Liver (tissue), 9 donors: ENCODE measurements around the gene C11orf21. TPM values are rescaled to one million over a fixed set of nuclear protein-coding genes. Genes with fewer than 3 reads are reported as not detected.

ENCODE experiments used
- DNase-seq: peaks from one replicate; pipeline ENCODE4 v3.0.0-alpha.2; 2017; ENCODE audit warnings: low spot score
- H3K27ac ChIP-seq, 2 donors: one replicate each; pipeline ENCODE4 v1.7.0; 2013; ENCODE audit warnings: inconsistent platforms in 2 of 2, low read length in 2 of 2, control low read depth in 1 of 2, low read depth in 1 of 2, mild to moderate bottlenecking in 1 of 2
- H3K27me3 ChIP-seq, 4 donors: one replicate each; pipeline versions ENCODE4 v1.6.1 to v1.7.0; 2013; ENCODE audit warnings: low read length in 3 of 4, inconsistent platforms in 1 of 4, mild to moderate bottlenecking in 1 of 4, moderate library complexity in 1 of 4; ENCODE audit not compliant: control insufficient read depth in 4 of 4, insufficient read depth in 4 of 4
- H3K36me3 ChIP-seq, 4 donors: one replicate each; pipeline versions ENCODE4 v1.6.1 to v1.7.0; 2013; ENCODE audit warnings: low read length in 3 of 4, mild to moderate bottlenecking in 3 of 4, low read depth in 1 of 4, moderate library complexity in 1 of 4; ENCODE audit not compliant: control insufficient read depth in 4 of 4, insufficient read depth in 3 of 4
- H3K4me1 ChIP-seq, 4 donors: one replicate each; pipeline versions ENCODE4 v1.6.1 to v1.7.0; 2013; ENCODE audit warnings: low read length in 3 of 4, mild to moderate bottlenecking in 3 of 4, moderate library complexity in 1 of 4; ENCODE audit not compliant: control insufficient read depth in 4 of 4, insufficient read depth in 4 of 4
- H3K4me3 ChIP-seq, 3 donors: one replicate each; pipeline versions ENCODE4 v1.6.1 to v1.7.0; 2013; ENCODE audit warnings: low read length in 3 of 3, control low read depth in 1 of 3, low read depth in 1 of 3, mild to moderate bottlenecking in 1 of 3
- H3K9ac ChIP-seq, 2 donors: one replicate each; pipeline ENCODE4 v1.7.0; 2013; ENCODE audit warnings: low read length in 2 of 2, mild to moderate bottlenecking in 2 of 2, moderate library complexity in 2 of 2, control low read depth in 1 of 2, low read depth in 1 of 2
- H3K9me3 ChIP-seq, 4 donors: one replicate each; pipeline versions ENCODE4 v1.6.1 to v1.7.0; 2013; ENCODE audit warnings: low read length in 3 of 4; ENCODE audit not compliant: control insufficient read depth in 4 of 4
- EGR1 ChIP-seq, 2 donors: IDR thresholded peaks; 2 replicates each; pipeline ENCODE4 v1.6.1; 2016 to 2018; ENCODE audit warnings: antibody characterized with exemption in 2 of 2, low read depth in 2 of 2
- FOXA1 ChIP-seq: IDR thresholded peaks from 2 replicates; pipeline ENCODE4 v1.6.1; 2016; ENCODE audit warnings: antibody characterized with exemption
- FOXA2 ChIP-seq: IDR thresholded peaks from 2 replicates; pipeline ENCODE4 v1.6.1; 2016; ENCODE audit warnings: antibody characterized with exemption
- GABPA ChIP-seq, 2 donors: IDR thresholded peaks in 1 of 2; conservative IDR thresholded peaks in 1 of 2; 2 replicates each; pipeline ENCODE4 v1.6.1; 2016; ENCODE audit warnings: antibody characterized with exemption in 2 of 2, mild to moderate bottlenecking in 1 of 2, moderate library complexity in 1 of 2
- HNF4A ChIP-seq, 2 donors: conservative IDR thresholded peaks; 2 replicates each; pipeline ENCODE4 v1.6.1; 2016; ENCODE audit warnings: antibody characterized with exemption in 2 of 2, mild to moderate bottlenecking in 2 of 2
- HNF4G ChIP-seq: IDR thresholded peaks from 2 replicates; pipeline ENCODE4 v1.6.1; 2016; ENCODE audit warnings: antibody characterized with exemption
- JUND ChIP-seq, 2 donors: IDR thresholded peaks; 2 replicates each; pipeline ENCODE4 v1.6.1; 2016; ENCODE audit warnings: antibody characterized with exemption in 2 of 2
- NR2F2 ChIP-seq: IDR thresholded peaks from 2 replicates; pipeline ENCODE4 v1.6.1; 2016; ENCODE audit warnings: antibody characterized with exemption
- RAD21 ChIP-seq, 2 donors: IDR thresholded peaks; 2 replicates each; pipeline ENCODE4 v1.6.1; 2016; ENCODE audit warnings: antibody characterized with exemption in 2 of 2, mild to moderate bottlenecking in 2 of 2
- RXRA ChIP-seq, 2 donors: IDR thresholded peaks; 2 replicates each; pipeline ENCODE4 v1.6.1; 2017 to 2018; ENCODE audit warnings: antibody characterized with exemption in 2 of 2, mild to moderate bottlenecking in 1 of 2
- SP1 ChIP-seq: IDR thresholded peaks from 2 replicates; pipeline ENCODE4 v1.6.1; 2018; ENCODE audit warnings: antibody characterized with exemption, mild to moderate bottlenecking
- TAF1 ChIP-seq: conservative IDR thresholded peaks from 2 replicates; pipeline ENCODE4 v1.6.1; 2016; ENCODE audit warnings: antibody characterized with exemption, mild to moderate bottlenecking
- YY1 ChIP-seq: IDR thresholded peaks from 2 replicates; pipeline ENCODE4 v1.6.1; 2016; ENCODE audit warnings: antibody characterized with exemption, mild to moderate bottlenecking
- WGBS: extraction: QIAGEN DNeasy Blood & Tissue Kit; methylation state at CpG from one replicate; pipeline ENCODE4 v1.1.7; 2013; 5-methylcytosine and 5-hydroxymethylcytosine counted together
- polyA plus RNA-seq, 2 donors: library from polyadenylated mRNA; stranded (reverse) in 1 of 2; unstranded in 1 of 2; fragments of 200-250 nt in 1 of 2; fragments of >200 nt in 1 of 2; fragmentation: Nextera tagmentation in 1 of 2; extraction: Ambion mirVana in 1 of 2; gene quantifications; one replicate each; pipeline versions ENCODE4 v1.2.1 to v1.2.3, GENCODE V29; 2013 to 2015
- total RNA-seq, 2 donors: library from RNA; depleted of rRNA; stranded (reverse); fragments of >200 nt; gene quantifications; one replicate each; pipeline ENCODE4 v1.2.3, GENCODE V29; 2014
- TF ChIP-seq, protein P1 (sequence below): IDR thresholded peaks from 2 replicates; pipeline ENCODE4 v1.6.1; 2016; ENCODE audit warnings: antibody characterized with exemption
- TF ChIP-seq, protein P2 (sequence below): fragments of 150-350 bp; IDR thresholded peaks from 2 replicates; pipeline ENCODE4 v1.5.1; 2017; ENCODE audit warnings: improper control_type of control experiment, low read depth, low read length; ENCODE audit not compliant: missing input control
- TF ChIP-seq, protein P3 (sequence below): IDR thresholded peaks from 2 replicates; pipeline ENCODE4 v1.6.1; 2016; ENCODE audit warnings: antibody characterized with exemption
- TF ChIP-seq, protein P4 (sequence below): IDR thresholded peaks from 2 replicates; pipeline ENCODE4 v1.6.1; 2016; ENCODE audit warnings: antibody characterized with exemption, mild to moderate bottlenecking
- TF ChIP-seq, protein P5 (sequence below): IDR thresholded peaks from 2 replicates; pipeline ENCODE4 v1.6.1; 2016; ENCODE audit warnings: antibody characterized with exemption
- donor health status: healthy.
- donor health status: healthy.
- donor health status: healthy.
- donor health status: healthy.
- donor health status: healthy.

Gene C11orf21
- total and polyA plus RNA-seq, 4 donors, result 0.14 to 16.2 (median 0.44) TPM

DNA sequence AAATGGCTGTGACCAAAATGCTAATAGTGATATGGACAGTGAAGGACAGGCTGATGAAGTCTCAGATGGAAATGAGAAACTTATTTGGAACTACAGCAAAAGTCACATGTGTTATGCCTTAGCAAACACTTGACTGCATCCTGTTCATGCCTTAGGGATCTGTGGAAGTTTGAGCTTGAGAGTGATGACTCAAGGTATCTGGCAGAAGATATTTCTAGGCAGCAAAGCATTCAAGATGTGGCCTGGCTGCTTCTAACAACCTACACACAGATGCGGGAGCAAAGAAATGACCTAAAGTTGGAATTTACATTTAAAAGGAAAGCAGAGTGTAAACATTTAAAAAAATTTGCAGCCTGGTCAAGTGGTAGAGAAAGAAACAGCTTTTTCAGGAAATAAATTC lies 47.3 kb upstream of the C11orf21 start:
- Histone ChIP-seq H3K27me3 (no peaks in the 10 kb centered on the region), H3K4me1 (peaks cover 0 to 12% (median 10%) of the 10 kb centered on the region in 4 donors), H3K9me3 (no peaks in the 10 kb centered on the region), H3K27ac (no peak overlapping the region), H3K9ac (no peak overlapping the region), H3K4me3 (no peak overlapping the region), H3K36me3 (no peaks in the 10 kb centered on the region)
- no peak for DNase-seq
- 100% methylated on average over 1 of the region's 1 CpG for WGBS
- TF ChIP-seq, protein P1, sequence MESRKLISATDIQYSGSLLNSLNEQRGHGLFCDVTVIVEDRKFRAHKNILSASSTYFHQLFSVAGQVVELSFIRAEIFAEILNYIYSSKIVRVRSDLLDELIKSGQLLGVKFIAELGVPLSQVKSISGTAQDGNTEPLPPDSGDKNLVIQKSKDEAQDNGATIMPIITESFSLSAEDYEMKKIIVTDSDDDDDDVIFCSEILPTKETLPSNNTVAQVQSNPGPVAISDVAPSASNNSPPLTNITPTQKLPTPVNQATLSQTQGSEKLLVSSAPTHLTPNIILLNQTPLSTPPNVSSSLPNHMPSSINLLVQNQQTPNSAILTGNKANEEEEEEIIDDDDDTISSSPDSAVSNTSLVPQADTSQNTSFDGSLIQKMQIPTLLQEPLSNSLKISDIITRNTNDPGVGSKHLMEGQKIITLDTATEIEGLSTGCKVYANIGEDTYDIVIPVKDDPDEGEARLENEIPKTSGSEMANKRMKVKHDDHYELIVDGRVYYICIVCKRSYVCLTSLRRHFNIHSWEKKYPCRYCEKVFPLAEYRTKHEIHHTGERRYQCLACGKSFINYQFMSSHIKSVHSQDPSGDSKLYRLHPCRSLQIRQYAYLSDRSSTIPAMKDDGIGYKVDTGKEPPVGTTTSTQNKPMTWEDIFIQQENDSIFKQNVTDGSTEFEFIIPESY, result no peak
- no peak for TF ChIP-seq HNF4A (conservative IDR thresholded peaks at IDR 0.05)
- TF ChIP-seq, protein P2, sequence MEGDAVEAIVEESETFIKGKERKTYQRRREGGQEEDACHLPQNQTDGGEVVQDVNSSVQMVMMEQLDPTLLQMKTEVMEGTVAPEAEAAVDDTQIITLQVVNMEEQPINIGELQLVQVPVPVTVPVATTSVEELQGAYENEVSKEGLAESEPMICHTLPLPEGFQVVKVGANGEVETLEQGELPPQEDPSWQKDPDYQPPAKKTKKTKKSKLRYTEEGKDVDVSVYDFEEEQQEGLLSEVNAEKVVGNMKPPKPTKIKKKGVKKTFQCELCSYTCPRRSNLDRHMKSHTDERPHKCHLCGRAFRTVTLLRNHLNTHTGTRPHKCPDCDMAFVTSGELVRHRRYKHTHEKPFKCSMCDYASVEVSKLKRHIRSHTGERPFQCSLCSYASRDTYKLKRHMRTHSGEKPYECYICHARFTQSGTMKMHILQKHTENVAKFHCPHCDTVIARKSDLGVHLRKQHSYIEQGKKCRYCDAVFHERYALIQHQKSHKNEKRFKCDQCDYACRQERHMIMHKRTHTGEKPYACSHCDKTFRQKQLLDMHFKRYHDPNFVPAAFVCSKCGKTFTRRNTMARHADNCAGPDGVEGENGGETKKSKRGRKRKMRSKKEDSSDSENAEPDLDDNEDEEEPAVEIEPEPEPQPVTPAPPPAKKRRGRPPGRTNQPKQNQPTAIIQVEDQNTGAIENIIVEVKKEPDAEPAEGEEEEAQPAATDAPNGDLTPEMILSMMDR, result no peak
- no peak for TF ChIP-seq SP1
- TF ChIP-seq EGR1 (IDR thresholded peaks at IDR 0.05; ENCODE audit: low read depth in 2 of 2), result no peak
- TF ChIP-seq, protein P3, sequence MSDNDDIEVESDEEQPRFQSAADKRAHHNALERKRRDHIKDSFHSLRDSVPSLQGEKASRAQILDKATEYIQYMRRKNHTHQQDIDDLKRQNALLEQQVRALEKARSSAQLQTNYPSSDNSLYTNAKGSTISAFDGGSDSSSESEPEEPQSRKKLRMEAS, result no peak

DNA sequence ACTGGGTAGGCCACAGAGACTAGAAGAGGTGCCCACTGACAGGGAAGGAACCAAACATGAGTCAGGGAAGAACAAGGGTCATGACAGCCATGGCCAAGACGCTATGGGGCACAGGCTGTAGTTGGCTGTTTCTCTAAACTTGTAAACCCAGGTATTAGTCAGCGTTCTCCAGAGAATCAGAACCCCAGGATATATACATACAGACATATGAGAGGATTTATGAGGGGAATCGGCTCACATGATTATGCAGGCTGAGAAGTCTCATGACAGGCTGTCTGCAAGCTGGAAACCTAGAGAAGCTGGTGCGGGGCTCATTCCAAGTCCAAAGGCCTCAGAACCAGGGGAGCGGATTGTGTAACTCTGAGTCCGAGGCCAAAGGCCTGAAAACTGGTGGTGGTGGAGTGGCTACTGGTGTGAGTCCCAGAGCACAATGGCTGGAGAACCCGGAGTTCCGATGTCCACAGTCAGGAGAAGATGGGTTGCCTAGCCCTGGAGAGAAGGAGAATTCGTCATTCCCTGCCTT lies 45.7 kb upstream of the C11orf21 start:
- H3K9ac ChIP-seq, result no peak overlapping the region
- no peaks in the 10 kb centered on the region for H3K9me3 ChIP-seq
- TF ChIP-seq GABPA (IDR thresholded peaks at IDR 0.05 in 1 of 2, conservative IDR thresholded peaks at IDR 0.05 in 1 of 2) (peak in 1 of 2 donors; percentile 50), HNF4A (conservative IDR thresholded peaks at IDR 0.05) (peak; percentile 91 to 98), FOXA2 (peak; percentile 16), SP1 (peak; percentile 71), NR2F2 (no peak), EGR1 (IDR thresholded peaks at IDR 0.05; ENCODE audit: low read depth in 2 of 2) (no peak), TAF1 (no peak), RXRA (IDR thresholded peaks at IDR 0.05) (peak; percentile 25 to 88), HNF4G (peak; percentile 3), YY1 (peak; percentile 79), FOXA1 (peak; percentile 24), JUND (IDR thresholded peaks at IDR 0.05) (peak in 1 of 2 donors; percentile 83), RAD21 (IDR thresholded peaks at IDR 0.05) (peak; percentile 17 to 55)
- TF ChIP-seq, protein P4, sequence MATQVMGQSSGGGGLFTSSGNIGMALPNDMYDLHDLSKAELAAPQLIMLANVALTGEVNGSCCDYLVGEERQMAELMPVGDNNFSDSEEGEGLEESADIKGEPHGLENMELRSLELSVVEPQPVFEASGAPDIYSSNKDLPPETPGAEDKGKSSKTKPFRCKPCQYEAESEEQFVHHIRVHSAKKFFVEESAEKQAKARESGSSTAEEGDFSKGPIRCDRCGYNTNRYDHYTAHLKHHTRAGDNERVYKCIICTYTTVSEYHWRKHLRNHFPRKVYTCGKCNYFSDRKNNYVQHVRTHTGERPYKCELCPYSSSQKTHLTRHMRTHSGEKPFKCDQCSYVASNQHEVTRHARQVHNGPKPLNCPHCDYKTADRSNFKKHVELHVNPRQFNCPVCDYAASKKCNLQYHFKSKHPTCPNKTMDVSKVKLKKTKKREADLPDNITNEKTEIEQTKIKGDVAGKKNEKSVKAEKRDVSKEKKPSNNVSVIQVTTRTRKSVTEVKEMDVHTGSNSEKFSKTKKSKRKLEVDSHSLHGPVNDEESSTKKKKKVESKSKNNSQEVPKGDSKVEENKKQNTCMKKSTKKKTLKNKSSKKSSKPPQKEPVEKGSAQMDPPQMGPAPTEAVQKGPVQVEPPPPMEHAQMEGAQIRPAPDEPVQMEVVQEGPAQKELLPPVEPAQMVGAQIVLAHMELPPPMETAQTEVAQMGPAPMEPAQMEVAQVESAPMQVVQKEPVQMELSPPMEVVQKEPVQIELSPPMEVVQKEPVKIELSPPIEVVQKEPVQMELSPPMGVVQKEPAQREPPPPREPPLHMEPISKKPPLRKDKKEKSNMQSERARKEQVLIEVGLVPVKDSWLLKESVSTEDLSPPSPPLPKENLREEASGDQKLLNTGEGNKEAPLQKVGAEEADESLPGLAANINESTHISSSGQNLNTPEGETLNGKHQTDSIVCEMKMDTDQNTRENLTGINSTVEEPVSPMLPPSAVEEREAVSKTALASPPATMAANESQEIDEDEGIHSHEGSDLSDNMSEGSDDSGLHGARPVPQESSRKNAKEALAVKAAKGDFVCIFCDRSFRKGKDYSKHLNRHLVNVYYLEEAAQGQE, result peak; percentile 56
- TF ChIP-seq, protein P5, sequence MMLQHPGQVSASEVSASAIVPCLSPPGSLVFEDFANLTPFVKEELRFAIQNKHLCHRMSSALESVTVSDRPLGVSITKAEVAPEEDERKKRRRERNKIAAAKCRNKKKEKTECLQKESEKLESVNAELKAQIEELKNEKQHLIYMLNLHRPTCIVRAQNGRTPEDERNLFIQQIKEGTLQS, result no peak
- TF ChIP-seq, protein P2, result no peak
- TF ChIP-seq, protein P1, result peak; percentile 72
- TF ChIP-seq, protein P3, result peak; percentile 64
- WGBS, result 51% methylated on average over 9 of the region's 9 CpGs
- peaks cover 0 to 12% (median 10%) of the 10 kb centered on the region in 4 donors for H3K4me1 ChIP-seq
- H3K27me3 ChIP-seq, result no peaks in the 10 kb centered on the region
- H3K36me3 ChIP-seq, result no peaks in the 10 kb centered on the region
- peak overlapping the region in 2 of 3 donors; percentile 2 to 8 for H3K4me3 ChIP-seq
- no peak for DNase-seq
- peak overlapping the region; percentile 48 to 73 for H3K27ac ChIP-seq
